ENCODE measurements around the gene MAN1B1. TPM values are rescaled to one million over a fixed set of nuclear protein-coding genes. Genes with fewer than 3 reads are reported as not detected.
A peak's percentile ranks its signal among the peaks of the same experiment; 100 is the strongest.

The MAN1B1 gene
- total RNA-seq, 3 donors from 2014 or later (not counting 1 experiment from before 2014, with no cell fraction given) = 75.1 to 99.4 (median 80.4) TPM

DNA sequence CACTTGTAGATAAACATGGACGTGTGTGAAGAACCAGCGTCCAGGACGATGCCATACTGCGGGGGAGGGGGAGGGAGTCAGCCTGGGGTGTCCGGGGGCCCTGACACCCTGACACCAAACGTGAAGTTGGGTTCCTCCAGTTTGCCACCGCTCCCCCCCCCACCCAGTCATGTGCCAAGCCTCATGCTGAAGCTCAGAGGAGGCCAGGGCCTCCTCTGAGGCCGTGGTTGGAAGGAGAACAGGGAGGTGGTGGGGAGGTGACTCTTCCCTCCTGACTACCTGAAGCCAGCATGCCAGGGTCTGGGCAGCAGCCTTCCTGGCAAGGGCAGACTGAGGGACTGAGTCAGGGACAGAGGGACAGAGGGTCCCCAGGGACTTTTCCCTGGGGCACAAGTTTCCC, 34.5 kb upstream of the MAN1B1 start:
- TF ChIP-seq, protein P1, sequence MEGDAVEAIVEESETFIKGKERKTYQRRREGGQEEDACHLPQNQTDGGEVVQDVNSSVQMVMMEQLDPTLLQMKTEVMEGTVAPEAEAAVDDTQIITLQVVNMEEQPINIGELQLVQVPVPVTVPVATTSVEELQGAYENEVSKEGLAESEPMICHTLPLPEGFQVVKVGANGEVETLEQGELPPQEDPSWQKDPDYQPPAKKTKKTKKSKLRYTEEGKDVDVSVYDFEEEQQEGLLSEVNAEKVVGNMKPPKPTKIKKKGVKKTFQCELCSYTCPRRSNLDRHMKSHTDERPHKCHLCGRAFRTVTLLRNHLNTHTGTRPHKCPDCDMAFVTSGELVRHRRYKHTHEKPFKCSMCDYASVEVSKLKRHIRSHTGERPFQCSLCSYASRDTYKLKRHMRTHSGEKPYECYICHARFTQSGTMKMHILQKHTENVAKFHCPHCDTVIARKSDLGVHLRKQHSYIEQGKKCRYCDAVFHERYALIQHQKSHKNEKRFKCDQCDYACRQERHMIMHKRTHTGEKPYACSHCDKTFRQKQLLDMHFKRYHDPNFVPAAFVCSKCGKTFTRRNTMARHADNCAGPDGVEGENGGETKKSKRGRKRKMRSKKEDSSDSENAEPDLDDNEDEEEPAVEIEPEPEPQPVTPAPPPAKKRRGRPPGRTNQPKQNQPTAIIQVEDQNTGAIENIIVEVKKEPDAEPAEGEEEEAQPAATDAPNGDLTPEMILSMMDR (IDR thresholded peaks at IDR 0.05) = no peak
- H3K4me3 Mint-ChIP-seq = no peak overlapping the region

DNA sequence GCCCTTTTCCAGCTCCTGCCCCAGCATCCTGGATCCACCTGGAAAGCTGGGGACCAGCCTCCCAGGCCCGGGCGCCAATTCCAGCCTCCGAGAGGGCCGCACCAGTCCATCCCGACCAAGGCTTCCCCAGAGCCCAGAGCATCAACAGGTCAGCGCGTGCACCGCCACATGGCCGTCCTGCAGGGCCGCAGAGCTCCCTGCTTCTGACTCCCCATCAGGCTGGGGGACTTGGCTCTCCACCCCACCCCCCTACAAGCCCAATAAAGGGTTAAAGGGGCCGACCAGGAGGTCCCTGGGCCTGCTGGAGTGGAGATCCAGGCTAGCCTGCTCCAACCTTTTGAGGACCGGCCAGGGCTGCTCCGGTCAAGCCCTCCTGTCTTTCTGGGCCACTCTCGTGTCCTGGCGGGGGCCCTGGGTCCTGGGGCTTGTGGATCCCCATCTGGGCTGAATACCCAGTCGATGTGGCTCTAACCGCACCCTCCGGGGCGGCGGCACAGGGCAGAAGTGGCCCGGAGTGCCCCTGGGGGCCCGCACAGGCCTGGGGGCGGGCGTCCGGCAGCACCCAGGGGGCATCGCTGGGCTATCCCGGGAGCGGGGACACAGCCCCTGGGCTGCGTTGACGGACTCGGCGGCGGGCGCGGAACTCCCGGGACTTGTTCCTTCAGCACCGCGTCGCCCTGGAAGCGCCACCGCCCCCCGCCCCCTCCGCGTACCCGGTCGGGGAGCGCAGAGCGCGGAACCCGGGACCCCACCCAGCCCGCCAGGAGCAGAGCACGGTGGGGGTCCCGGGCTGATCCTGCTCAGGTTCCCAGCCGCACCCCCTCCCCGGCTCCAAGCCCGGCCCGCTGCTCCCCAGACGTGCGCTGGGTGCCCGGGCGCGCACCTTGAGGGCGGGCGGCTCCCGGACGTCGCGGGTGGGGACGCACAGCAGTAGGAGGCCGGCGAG, 33.5 kb upstream of the MAN1B1 start:
- peaks cover 42% of the 10 kb centered on the region for H3K27me3 ChIP-seq (ENCODE audit: control insufficient read depth, insufficient read depth, low read length)
- H3K4me1 Mint-ChIP-seq = no peaks in the 10 kb centered on the region
- TF ChIP-seq, protein P1 (IDR thresholded peaks at IDR 0.05) = no peak
- H3K9me3 Mint-ChIP-seq = no peaks in the 10 kb centered on the region
- no peak overlapping the region for H3K27ac Mint-ChIP-seq
- peaks cover 7 to 22% of the 10 kb centered on the region in 2 donors for H3K27me3 Mint-ChIP-seq (ENCODE audit: low read depth in 2 of 2)
- no peak overlapping the region for H3K27ac ChIP-seq (ENCODE audit: low read length)
- intact Hi-C loops (cut with micrococcal nuclease) = no loop called here
- H3K36me3 ChIP-seq (ENCODE audit: control insufficient read depth, insufficient read depth, low read length) = no peaks in the 10 kb centered on the region
- peaks cover 16% of the 10 kb centered on the region for H3K4me1 ChIP-seq (ENCODE audit: control insufficient read depth, insufficient read depth, low read length)
- DNase-seq = no peak
- H3K36me3 Mint-ChIP-seq = no peaks in the 10 kb centered on the region
- WGBS (ENCODE audit: insufficient coverage) = 13% methylated on average over 71 of the region's 71 CpGs
- H3K4me3 Mint-ChIP-seq = peak overlapping the region; percentile 21
- H3K9me3 ChIP-seq (ENCODE audit: control insufficient read depth, insufficient read depth, low read length) = no peaks in the 10 kb centered on the region
- H3K4me3 ChIP-seq (ENCODE audit: low read length) = no peak overlapping the region
- ATAC-seq = peak in 1 of 3 donors; percentile 35

More for the DNA sequence above, 34.5 kb upstream of the MAN1B1 start:
- 77% methylated on average over 2 of the region's 8 CpGs for WGBS (ENCODE audit: insufficient coverage)
- intact Hi-C loops (cut with micrococcal nuclease) = no loop called here
- ATAC-seq = no peak
- H3K27ac ChIP-seq (ENCODE audit: low read length) = no peak overlapping the region
- no peaks in the 10 kb centered on the region for H3K36me3 ChIP-seq (ENCODE audit: control insufficient read depth, insufficient read depth, low read length)
- no peak for DNase-seq
- H3K4me1 ChIP-seq (ENCODE audit: control insufficient read depth, insufficient read depth, low read length) = peaks cover 16% of the 10 kb centered on the region
- Mint-ChIP-seq H3K27me3 (ENCODE audit: low read depth in 2 of 2) (peaks cover 7 to 28% of the 10 kb centered on the region in 2 donors), H3K4me1 (no peaks in the 10 kb centered on the region), H3K36me3 (no peaks in the 10 kb centered on the region), H3K9me3 (no peaks in the 10 kb centered on the region), H3K27ac (no peak overlapping the region)
- no peaks in the 10 kb centered on the region for H3K9me3 ChIP-seq (ENCODE audit: control insufficient read depth, insufficient read depth, low read length)
- no peak overlapping the region for H3K4me3 ChIP-seq (ENCODE audit: low read length)
- H3K27me3 ChIP-seq (ENCODE audit: control insufficient read depth, insufficient read depth, low read length) = peaks cover 51% of the 10 kb centered on the region

DNA sequence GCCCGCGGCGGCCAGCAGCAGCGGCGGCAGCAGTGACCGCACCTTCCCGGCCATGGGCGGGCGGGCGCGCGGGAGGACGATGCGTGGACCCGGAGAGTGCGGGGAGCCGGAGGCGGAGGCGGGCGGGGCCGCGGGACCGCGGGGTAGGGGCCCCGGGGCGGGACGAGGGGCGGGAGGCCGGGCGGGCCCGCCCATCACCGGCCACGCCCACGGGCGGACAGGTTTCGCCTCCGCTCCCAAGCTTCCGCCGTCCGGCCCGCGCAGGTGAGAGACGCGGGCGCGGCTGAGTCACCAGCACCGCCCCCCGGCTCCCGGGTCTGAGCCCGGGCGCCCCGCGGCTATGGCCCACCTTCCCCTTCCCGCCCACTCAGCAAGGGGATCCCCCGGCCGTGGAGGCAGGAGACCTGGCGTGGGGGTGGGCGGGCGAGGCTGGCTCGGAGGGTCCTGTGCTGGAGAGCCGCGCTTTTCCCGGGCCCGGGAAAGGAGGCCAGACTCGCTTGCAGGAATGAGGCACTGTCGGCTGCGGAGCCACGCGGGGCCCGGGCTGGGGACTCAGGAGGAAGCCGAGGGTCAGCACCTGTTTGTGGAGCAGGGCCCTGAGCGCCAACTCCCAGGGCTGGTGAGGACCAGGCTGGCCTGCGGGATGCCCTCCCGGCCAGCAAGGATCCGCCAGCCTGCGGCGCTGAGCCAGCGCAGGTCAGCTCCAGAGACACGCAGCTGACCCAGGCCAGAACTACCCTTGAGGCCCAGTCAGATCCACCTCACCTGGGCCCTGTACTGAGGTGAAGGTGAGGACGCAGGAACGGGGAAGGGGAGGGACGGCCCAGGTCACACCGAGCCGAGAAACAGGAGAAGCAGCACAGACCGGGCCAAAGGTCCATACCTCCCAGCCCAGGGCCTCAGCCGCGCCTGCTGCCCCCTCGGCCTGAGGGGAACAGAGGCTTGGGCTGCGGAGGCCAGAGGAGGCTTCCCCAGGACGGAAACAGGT, 32.5 kb upstream of the MAN1B1 start, which contains the start of gene ENTPD2:
TSS of gene ENTPD2 (minus strand) at position 118 of the 988 bp plus-strand sequence. CDS start at position 54, 64 bp downstream.
- no peaks in the 10 kb centered on the region for H3K9me3 ChIP-seq (ENCODE audit: control insufficient read depth, insufficient read depth, low read length)
- H3K4me1 Mint-ChIP-seq = no peaks in the 10 kb centered on the region
- DNase-seq (peak in 1 of 2 donors; percentile 62), ATAC-seq (peak; percentile 31 to 64 (median 60))
- H3K27ac ChIP-seq (ENCODE audit: low read length) = no peak within 1 kb of the TSS
- H3K27me3 ChIP-seq (ENCODE audit: control insufficient read depth, insufficient read depth, low read length) = peaks cover 34% of the 10 kb centered on the region
- H3K4me3 ChIP-seq (ENCODE audit: low read length) = no peak within 1 kb of the TSS
- WGBS (ENCODE audit: insufficient coverage) = 20% methylated on average over 90 of the region's 90 CpGs
- TF ChIP-seq, protein P1 (IDR thresholded peaks at IDR 0.05) = no peak
- H3K36me3 Mint-ChIP-seq = no peaks in the 10 kb centered on the region
- H3K4me1 ChIP-seq (ENCODE audit: control insufficient read depth, insufficient read depth, low read length) = peaks cover 16% of the 10 kb centered on the region
- no peaks in the 10 kb centered on the region for H3K36me3 ChIP-seq (ENCODE audit: control insufficient read depth, insufficient read depth, low read length)
- H3K27me3 Mint-ChIP-seq (ENCODE audit: low read depth in 2 of 2) = peaks cover 7 to 22% of the 10 kb centered on the region in 2 donors
- no peaks in the 10 kb centered on the region for H3K9me3 Mint-ChIP-seq
- H3K27ac Mint-ChIP-seq = no peak within 1 kb of the TSS
- intact Hi-C loops (cut with micrococcal nuclease) = no loop called here
- peak within 1 kb of the TSS; percentile 21 for H3K4me3 Mint-ChIP-seq

All from natural killer cell (primary cell).